K562 (cell line): ENCODE data around the gene WDR5B. TPM values are rescaled to one million over a fixed set of nuclear protein-coding genes. Genes with fewer than 3 reads are reported as not detected.

Source experiments
- ATAC-seq: fragments of 200-7000 bp; cut with Tn5 transposase; 3 replicates; pipeline ENCODE4 v1.9.1; 2020; ENCODE audit warnings: moderate library complexity
- BruUV-seq: library from RNA; stranded (reverse); fragments of 400-500 nt; replicated peaks from 2 replicates; lab custom pipeline; 2021; lab: Mats Ljungman, UMichigan
- CTCF ChIA-PET: fragments of 300-600 bp; formaldehyde crosslinking; extraction: SDS; loops from one replicate; lab custom pipeline; 2021; ENCODE audit warnings: low intra/inter-chr PET ratio; lab: Yijun Ruan, JAX
- POLR2A ChIA-PET: fragments of 300-600, 350-650 bp; sonication (Branson Sonifier 250); formaldehyde crosslinking; extraction: SDS; loops from one replicate; lab custom pipeline; 2021; ENCODE audit warnings: antibody characterized with exemption, inconsistent platforms; lab: Yijun Ruan, JAX
- DNase-seq, 4 experiments: peaks; one replicate each; pipeline versions ENCODE4 v3.0.0 to v3.0.0-alpha.2; 2011 to 2018; ENCODE audit warnings: low spot score in 3 of 4, mixed read lengths in 3 of 4; ENCODE audit errors: extremely low read depth in 1 of 4
- FAIRE-seq: peaks from 2 replicates; lab custom pipeline; 2011; peaks lifted over from hg19 to GRCh38; lab: Jason Lieb, UNC
- H2AFZ ChIP-seq: 2 replicates; pipeline ENCODE4 v1.6.0; 2011; ENCODE audit warnings: low read depth, low read length, control low read depth, inconsistent platforms
- H3K27ac ChIP-seq: fragments of 200-600 bp; 3 replicates; pipeline ENCODE4 v1.8.0; 2011; ENCODE audit warnings: low read depth, mild to moderate bottlenecking, control low read depth, inconsistent platforms, low read length, moderate library complexity, mixed read lengths; ENCODE audit errors: extremely low read depth
- H3K27me3 ChIP-seq, 2 experiments: fragments of 300-600 bp in 1 of 2; 2 replicates in 1 of 2; 3 replicates in 1 of 2; pipeline versions ENCODE4 v1.6.0 to v1.8.0; 2011; ENCODE audit warnings: inconsistent platforms in 2 of 2, low read length in 2 of 2, mild to moderate bottlenecking in 1 of 2, mixed read lengths in 1 of 2, moderate library complexity in 1 of 2; ENCODE audit not compliant: control insufficient read depth in 2 of 2, insufficient read depth in 2 of 2
- H3K36me3 ChIP-seq: fragments of 300-600 bp; 3 replicates; pipeline ENCODE4 v1.8.0; 2011; ENCODE audit warnings: mild to moderate bottlenecking, low read length, inconsistent platforms; ENCODE audit not compliant: control insufficient read depth, insufficient read depth
- H3K4me1 ChIP-seq, 2 experiments: fragments of 200-600 bp in 1 of 2; replicated peaks in 1 of 2; 2 replicates in 1 of 2; 3 replicates in 1 of 2; pipeline versions ENCODE4 v1.5.1 to v1.8.0; 2011; ENCODE audit warnings: inconsistent platforms in 2 of 2, low read length in 2 of 2, mild to moderate bottlenecking in 1 of 2, mixed read lengths in 1 of 2, moderate library complexity in 1 of 2; ENCODE audit not compliant: control insufficient read depth in 2 of 2, insufficient read depth in 2 of 2
- H3K4me2 ChIP-seq: 2 replicates; pipeline ENCODE4 v1.6.1; 2011; ENCODE audit warnings: low read length, control low read depth, inconsistent platforms, mixed read lengths; ENCODE audit not compliant: insufficient read depth
- H3K4me3 ChIP-seq: fragments of 200-600 bp; sonication (generic), shearing (Covaris generic); 2 replicates; pipeline ENCODE4 v1.5.1; 2016; ENCODE audit warnings: control low read depth, inconsistent platforms
- H3K79me2 ChIP-seq: fragments of 200-600 bp; 3 replicates; pipeline ENCODE4 v1.8.0; 2011; ENCODE audit warnings: low read length, inconsistent platforms; ENCODE audit not compliant: control insufficient read depth, insufficient read depth
- H3K9ac ChIP-seq, 2 experiments: 2 replicates each; pipeline versions ENCODE4 v1.6.0 to v1.6.1; 2011; ENCODE audit warnings: low read depth in 2 of 2, low read length in 2 of 2, control low read depth in 1 of 2, inconsistent platforms in 1 of 2, mild to moderate bottlenecking in 1 of 2, mixed read lengths in 1 of 2; ENCODE audit not compliant: insufficient read depth in 1 of 2
- H3K9me1 ChIP-seq: one replicate; pipeline ENCODE4 v1.6.0; 2011; ENCODE audit warnings: inconsistent platforms, mild to moderate bottlenecking, low read length, moderate library complexity; ENCODE audit not compliant: control insufficient read depth, insufficient read depth
- H3K9me3 ChIP-seq: replicated peaks from 2 replicates; pipeline ENCODE4 v1.5.1; 2011; ENCODE audit warnings: low read depth, low read length, inconsistent platforms; ENCODE audit not compliant: control insufficient read depth, insufficient read depth
- H4K20me1 ChIP-seq: replicated peaks from 2 replicates; pipeline ENCODE4 v1.6.1; 2011; ENCODE audit warnings: low read length, inconsistent platforms, mixed read lengths; ENCODE audit not compliant: control insufficient read depth, insufficient read depth
- BCOR ChIP-seq: fragments of 450-650 bp; IDR thresholded peaks from 2 replicates; pipeline ENCODE4 v1.6.1; 2016
- CBX3 ChIP-seq, 2 experiments: IDR thresholded peaks; 1 replicate in 1 of 2; 2 replicates in 1 of 2; pipeline ENCODE4 v1.6.1; 2012; ENCODE audit warnings: inconsistent platforms in 2 of 2, low read length in 2 of 2, borderline replicate concordance in 1 of 2, control low read depth in 1 of 2
- CHAMP1 ChIP-seq: fragments of 450-650 bp; IDR thresholded peaks from 2 replicates; pipeline ENCODE4 v1.6.1; 2016; ENCODE audit warnings: mild to moderate bottlenecking
- MAFF ChIP-seq: IDR thresholded peaks from 2 replicates; pipeline ENCODE4 v1.6.1; 2012; ENCODE audit warnings: low read length, improper control_type of control experiment
- PCBP2 ChIP-seq: fragments of 200-400 bp; formaldehyde crosslinking; IDR thresholded peaks from 2 replicates; pipeline ENCODE4 v1.6.1; 2018; ENCODE audit warnings: low read length, low read depth, mild to moderate bottlenecking, moderate library complexity; ENCODE audit not compliant: poor library complexity, severe bottlenecking
- PRPF4 ChIP-seq: fragments of 200-400 bp; formaldehyde crosslinking; IDR thresholded peaks from one replicate; pipeline ENCODE4 v1.6.1; 2017; ENCODE audit warnings: low read length, low read depth, mild to moderate bottlenecking; ENCODE audit not compliant: insufficient read depth, poor library complexity, severe bottlenecking
- PURB ChIP-seq: sonication (generic); formaldehyde crosslinking; IDR thresholded peaks from 2 replicates; pipeline ENCODE4 v1.9.0; 2021; ENCODE audit warnings: low read depth, mild to moderate bottlenecking, missing genetic modification reagents
- SRSF9 ChIP-seq: fragments of 200-400 bp; formaldehyde crosslinking; IDR thresholded peaks from 2 replicates; pipeline ENCODE4 v1.6.1; 2017; ENCODE audit warnings: low read depth, low read length, borderline replicate concordance
- ZNF696 ChIP-seq: fragments of 250-450 bp; sonication (Bioruptor Pico); conservative IDR thresholded peaks from 2 replicates; pipeline ENCODE4 v1.4.0; 2020; ENCODE audit warnings: mild to moderate bottlenecking, moderate library complexity
- WGBS: fragments of 100-300 bp; shearing (Covaris generic); methylation state at CpG from one replicate; pipeline ENCODE4 v1.1.6; 2016; ENCODE audit warnings: low coverage, mixed read lengths; ENCODE audit not compliant: insufficient coverage; ENCODE audit errors: missing lambda C conversion rate; 5-methylcytosine and 5-hydroxymethylcytosine counted together
- in situ Hi-C: fragments of 300-500 bp; cut with MboI; formaldehyde crosslinking; loops from 4 replicates; pipeline ENCODE4 v1.15.0; 2018; ENCODE audit warnings: inconsistent platforms, mixed read lengths
- intact Hi-C: fragments of 100-400 bp; cut with micrococcal nuclease; formaldehyde crosslinking; loops from 2 replicates; pipeline ENCODE4 v1.14.2; 2022
- polyA plus RNA-seq, 8 experiments: library from polyadenylated mRNA; depleted of rRNA in 4 of 8; stranded (reverse) in 5 of 8; unstranded in 3 of 8; fragments of >200 nt; fragmentation: Nextera tagmentation in 2 of 8; fragmentation: Illumina TruSeq in 1 of 8; extraction: Ambion mirVana in 2 of 8; extraction: Trizol in 1 of 8; gene quantifications; 2 replicates each; pipeline versions ENCODE4 v1.2.1 to v1.2.3, GENCODE V29; 2011 to 2014; ENCODE audit warnings: inconsistent platforms in 1 of 8, missing spikeins in 1 of 8
- total RNA-seq, 7 experiments: library from RNA; depleted of rRNA in 6 of 7; stranded (reverse); fragments of >200 nt in 6 of 7; fragmentation: Illumina TruSeq in 2 of 7; extraction: Trizol in 2 of 7; gene quantifications; 2 replicates each; pipeline versions ENCODE4 v1.2.1 to v1.2.3, GENCODE V29; 2011 to 2021; ENCODE audit warnings: low replicate concordance in 1 of 7
- TF ChIP-seq, protein P1 (sequence below): fragments of 150-350 bp; conservative IDR thresholded peaks from 2 replicates; pipeline ENCODE4 v1.6.1; 2014; ENCODE audit warnings: low read length
- TF ChIP-seq, protein P2 (sequence below): sonication (generic); formaldehyde crosslinking; IDR thresholded peaks from 2 replicates; pipeline ENCODE4 v1.8.1; 2023; ENCODE audit warnings: mild to moderate bottlenecking, missing genetic modification reagents

The WDR5B gene
- total and polyA plus RNA-seq, 9 of the 15 experiments (the other 6 are each of a cell fraction or from before 2014, with no cell fraction given): 2.8 to 10.1 (median 4.2) TPM

GRCh38 chr3:122443090-122443489, 27.2 kb upstream of the WDR5B start (continued):
- TF ChIP-seq PCBP2: no peak
- TF ChIP-seq, protein P1, sequence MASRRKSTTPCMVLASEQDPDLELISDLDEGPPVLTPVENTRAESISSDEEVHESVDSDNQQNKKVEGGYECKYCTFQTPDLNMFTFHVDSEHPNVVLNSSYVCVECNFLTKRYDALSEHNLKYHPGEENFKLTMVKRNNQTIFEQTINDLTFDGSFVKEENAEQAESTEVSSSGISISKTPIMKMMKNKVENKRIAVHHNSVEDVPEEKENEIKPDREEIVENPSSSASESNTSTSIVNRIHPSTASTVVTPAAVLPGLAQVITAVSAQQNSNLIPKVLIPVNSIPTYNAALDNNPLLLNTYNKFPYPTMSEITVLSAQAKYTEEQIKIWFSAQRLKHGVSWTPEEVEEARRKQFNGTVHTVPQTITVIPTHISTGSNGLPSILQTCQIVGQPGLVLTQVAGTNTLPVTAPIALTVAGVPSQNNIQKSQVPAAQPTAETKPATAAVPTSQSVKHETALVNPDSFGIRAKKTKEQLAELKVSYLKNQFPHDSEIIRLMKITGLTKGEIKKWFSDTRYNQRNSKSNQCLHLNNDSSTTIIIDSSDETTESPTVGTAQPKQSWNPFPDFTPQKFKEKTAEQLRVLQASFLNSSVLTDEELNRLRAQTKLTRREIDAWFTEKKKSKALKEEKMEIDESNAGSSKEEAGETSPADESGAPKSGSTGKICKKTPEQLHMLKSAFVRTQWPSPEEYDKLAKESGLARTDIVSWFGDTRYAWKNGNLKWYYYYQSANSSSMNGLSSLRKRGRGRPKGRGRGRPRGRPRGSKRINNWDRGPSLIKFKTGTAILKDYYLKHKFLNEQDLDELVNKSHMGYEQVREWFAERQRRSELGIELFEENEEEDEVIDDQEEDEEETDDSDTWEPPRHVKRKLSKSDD: no peak
- no peak for TF ChIP-seq BCOR

- BruUV-seq: no TSS peak
- Histone ChIP-seq H3K27ac (no peak overlapping the region), H3K4me2 (no peak overlapping the region), H2AFZ (no peak overlapping the region), H4K20me1 (no peaks in the 10 kb centered on the region), H3K79me2 (no peaks in the 10 kb centered on the region), H3K9ac (no peak overlapping the region), H3K36me3 (peaks cover 78% of the 10 kb centered on the region; the same call in 2 of the 3 replicates), H3K27me3 (no peaks in the 10 kb centered on the region), H3K4me3 (no peak overlapping the region), H3K9me3 (no peaks in the 10 kb centered on the region), H3K9me1 (no peaks in the 10 kb centered on the region), H3K4me1 (no peaks in the 10 kb centered on the region)
- intact Hi-C loops (no loop called here), in situ Hi-C loops (no loop called here)
- no peak for ATAC-seq
- POLR2A ChIA-PET: no interaction called here
- CTCF ChIA-PET: no interaction called here
- no peak for DNase-seq
- 96% methylated on average over 8 of the region's 9 CpGs for WGBS
- FAIRE-seq: no peak
- TF ChIP-seq ZNF696 (CRISPR knock-in tag) (no peak), MAFF (no peak), CHAMP1 (peak; percentile 45; the same call in 1 of the 2 replicates), PURB (CRISPR knock-in tag) (no peak), CBX3 (IDR thresholded peaks at IDR 0.05; ENCODE audit: borderline replicate concordance in 1 of 2, low read length in 2 of 2) (peak in 1 of 2 experiments; percentile 51; a peak in 1 of 3 replicates), PRPF4 (no peak), SRSF9 (no peak)
- TF ChIP-seq, protein P2, sequence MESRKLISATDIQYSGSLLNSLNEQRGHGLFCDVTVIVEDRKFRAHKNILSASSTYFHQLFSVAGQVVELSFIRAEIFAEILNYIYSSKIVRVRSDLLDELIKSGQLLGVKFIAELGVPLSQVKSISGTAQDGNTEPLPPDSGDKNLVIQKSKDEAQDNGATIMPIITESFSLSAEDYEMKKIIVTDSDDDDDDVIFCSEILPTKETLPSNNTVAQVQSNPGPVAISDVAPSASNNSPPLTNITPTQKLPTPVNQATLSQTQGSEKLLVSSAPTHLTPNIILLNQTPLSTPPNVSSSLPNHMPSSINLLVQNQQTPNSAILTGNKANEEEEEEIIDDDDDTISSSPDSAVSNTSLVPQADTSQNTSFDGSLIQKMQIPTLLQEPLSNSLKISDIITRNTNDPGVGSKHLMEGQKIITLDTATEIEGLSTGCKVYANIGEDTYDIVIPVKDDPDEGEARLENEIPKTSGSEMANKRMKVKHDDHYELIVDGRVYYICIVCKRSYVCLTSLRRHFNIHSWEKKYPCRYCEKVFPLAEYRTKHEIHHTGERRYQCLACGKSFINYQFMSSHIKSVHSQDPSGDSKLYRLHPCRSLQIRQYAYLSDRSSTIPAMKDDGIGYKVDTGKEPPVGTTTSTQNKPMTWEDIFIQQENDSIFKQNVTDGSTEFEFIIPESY: peak; percentile 97
These were observed 20.1 kb upstream of the WDR5B start for GRCh38 chr3:122435950-122436349.
